GM19463 (cell line): Measurements from ENCODE around the gene RRM2.
"Not testable (repeated sequence)": the region's sequence is repeated elsewhere in the genome, so short reads cannot be mapped to it uniquely, and the experiment has no call there.

Source experiments
- ATAC-seq: cut with Tn5 transposase; IDR thresholded peaks from one replicate; pipeline ENCODE4 v1.9.1; 2021; ENCODE audit warnings: mild to moderate bottlenecking, moderate library complexity; ENCODE audit not compliant: unreplicated experiment

RRM2 gene

DNA sequence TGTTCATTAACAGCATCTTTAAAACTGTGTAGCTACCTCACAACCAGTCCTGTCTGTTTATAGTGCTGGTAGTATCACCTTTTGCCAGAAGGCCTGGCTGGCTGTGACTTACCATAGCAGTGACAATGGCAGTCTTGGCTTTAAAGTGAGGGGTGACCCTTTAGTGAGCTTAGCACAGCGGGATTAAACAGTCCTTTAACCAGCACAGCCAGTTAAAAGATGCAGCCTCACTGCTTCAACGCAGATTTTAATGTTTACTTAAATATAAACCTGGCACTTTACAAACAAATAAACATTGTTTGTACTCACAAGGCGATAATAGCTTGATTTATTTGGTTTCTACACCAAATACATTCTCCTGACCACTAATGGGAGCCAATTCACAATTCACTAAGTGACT lies 7.0 kb downstream of the RRM2 start:
- no peak for ATAC-seq

GRCh38 chr2:10132043-10132575 lies 9.6 kb downstream of the RRM2 start:
- ATAC-seq, result no peak

GRCh38 chr2:10132596-10132995 lies 10.1 kb downstream of the RRM2 start:
- no peak for ATAC-seq

- ATAC-seq, result no peak
Measured at GRCh38 chr2:10132996-10133647, 10.6 kb downstream of the RRM2 start.

DNA sequence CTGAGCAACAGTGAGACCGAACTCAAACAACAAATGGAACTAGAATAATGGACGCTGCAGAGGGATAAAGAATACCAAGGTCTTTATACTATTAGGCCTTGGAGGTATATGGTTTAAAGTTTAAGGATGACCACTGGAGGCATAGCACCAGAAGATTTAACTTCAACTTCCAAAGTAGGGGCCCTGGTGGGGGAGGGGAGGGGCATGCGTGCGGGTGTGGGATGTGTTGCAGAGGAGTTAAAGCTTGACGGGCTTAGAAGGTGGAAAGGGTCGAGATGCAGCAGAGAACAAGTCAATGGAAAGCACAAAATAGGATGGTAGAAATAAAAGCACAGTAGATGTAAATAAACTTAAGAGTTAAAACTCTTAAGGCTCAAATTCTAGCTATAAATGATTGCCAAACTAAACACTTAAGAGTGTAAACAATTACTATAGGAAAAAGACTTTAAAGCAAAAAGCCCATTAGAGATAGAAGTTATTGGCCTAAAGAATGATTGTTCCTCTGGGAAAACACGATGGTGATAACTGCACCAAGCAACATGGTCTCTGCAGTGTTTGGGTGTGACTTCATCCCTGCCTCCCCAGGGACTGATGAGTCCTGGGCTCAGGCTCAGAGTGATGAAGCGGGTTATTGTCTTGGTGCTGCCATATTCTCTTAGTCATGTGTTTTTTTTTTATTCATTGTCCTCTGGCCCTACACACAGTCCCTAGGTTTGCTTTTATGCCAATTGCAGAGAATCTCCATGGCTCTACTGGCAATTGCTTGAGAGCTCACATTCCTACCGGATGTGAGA lies 13.0 kb downstream of the RRM2 start:
- ATAC-seq, result no peak

GRCh38 chr2:10136101-10136934 lies 13.8 kb downstream of the RRM2 start:
- ATAC-seq, result no peak

GRCh38 chr2:10137053-10137843 lies 14.7 kb downstream of the RRM2 start:
- ATAC-seq, result no peak

- ATAC-seq, result no peak
Measured at GRCh38 chr2:10139536-10139935, 17.0 kb downstream of the RRM2 start.

- no peak for ATAC-seq
Measured at GRCh38 chr2:10140841-10141610, 18.5 kb downstream of the RRM2 start.

GRCh38 chr2:10141736-10142639 lies 19.4 kb downstream of the RRM2 start:
- ATAC-seq, result no peak

GRCh38 chr2:10142640-10142965 lies 20.1 kb downstream of the RRM2 start:
- ATAC-seq, result no peak

GRCh38 chr2:10144771-10145518 lies 22.4 kb downstream of the RRM2 start:
- no peak for ATAC-seq

DNA sequence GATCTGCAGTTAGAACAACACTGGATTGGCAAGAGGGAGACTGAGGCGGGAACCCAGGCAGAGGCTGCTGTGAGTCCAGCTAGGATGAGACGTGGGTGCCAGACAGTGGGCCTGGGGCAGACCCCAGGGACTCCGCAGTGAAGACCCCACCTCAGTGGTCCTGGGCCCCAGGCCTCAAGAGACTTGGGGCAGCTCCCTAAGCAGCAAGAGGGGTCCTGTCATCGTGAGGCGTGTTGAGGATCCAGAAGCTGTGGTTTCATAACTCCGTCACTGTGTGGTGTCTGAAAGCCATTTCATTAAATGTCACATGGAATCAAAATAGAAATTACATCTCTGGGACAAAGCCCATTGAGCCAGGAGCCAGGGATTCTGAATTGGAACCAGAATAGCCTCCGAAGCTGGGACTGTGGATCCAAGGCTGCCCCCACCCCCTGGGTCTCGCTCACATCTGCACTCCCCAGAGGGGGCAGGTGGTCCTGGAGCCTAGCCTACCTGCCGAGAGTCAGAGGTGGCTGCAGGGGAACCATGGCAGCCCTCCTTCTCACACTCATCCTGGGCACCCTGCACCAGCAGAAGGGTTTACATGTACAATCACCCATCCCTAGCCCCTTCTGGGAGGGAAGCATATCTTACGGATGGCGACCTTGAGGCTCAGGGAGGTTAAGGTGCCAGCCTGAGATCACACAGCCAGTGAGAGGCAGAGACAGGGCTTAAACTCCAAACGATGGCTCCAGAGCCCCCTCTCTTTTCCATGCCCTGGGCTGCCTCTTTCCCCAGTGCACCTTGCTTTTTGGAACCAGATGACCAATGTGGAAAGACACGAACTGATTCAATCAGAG lies 23.2 kb downstream of the RRM2 start:
- ATAC-seq, result no peak

DNA sequence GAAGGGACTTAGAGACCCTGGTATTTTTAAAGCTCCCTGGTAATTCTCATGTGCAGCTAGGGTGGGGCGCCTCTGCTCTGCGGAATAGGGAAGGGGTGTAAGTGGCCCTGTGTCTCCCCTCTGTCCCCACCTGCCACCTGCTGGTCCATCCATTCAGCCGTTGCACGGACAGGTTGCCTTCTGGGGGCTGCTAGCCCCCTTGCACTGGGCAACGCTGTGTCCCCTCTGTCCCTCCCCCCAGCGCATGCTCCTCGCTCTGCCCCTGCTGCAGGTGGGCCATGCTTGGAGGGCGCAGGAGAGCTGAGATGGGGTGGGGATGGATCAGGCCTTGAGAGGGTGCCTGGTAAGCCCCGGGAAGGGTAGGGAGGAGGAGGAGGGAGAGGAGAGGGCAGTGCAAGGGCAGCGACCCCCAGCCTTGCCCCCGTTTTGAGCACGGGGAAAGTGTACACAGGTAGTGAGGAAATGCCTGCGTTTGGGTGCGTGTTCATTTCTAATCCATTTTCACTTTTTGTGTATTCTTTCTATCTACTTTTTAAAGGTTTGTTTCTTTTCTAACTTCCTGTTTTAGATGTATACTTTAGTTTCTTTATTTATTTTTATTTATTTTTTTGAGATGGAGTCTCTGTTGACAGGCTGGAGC lies 23.9 kb downstream of the RRM2 start:
- ATAC-seq, result no peak

GRCh38 chr2:10147050-10147660 lies 24.6 kb downstream of the RRM2 start:
- not testable (repeated sequence) for ATAC-seq

DNA sequence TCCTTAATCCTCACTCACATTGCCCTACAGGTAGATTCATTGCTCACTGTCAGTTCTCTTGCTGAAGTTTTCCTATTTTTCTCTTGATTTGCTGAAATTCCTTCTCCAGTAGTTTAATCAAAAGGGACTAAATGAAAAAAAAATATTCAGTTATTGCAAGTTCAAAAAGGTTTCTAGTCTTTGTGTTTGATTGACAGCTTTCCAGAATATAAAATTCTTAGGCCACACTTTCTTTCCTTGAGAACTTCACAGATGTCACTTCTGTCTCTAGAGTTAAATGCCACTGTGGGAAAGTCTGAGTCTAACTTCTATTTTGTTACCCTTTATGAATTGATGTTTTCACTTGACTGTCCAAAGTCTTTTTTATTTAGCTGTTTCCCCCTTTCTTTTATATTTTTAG lies 25.7 kb downstream of the RRM2 start:
- no peak for ATAC-seq
